Amniotic stem cell (primary cell): ENCODE measurements around the gene WNK1.
"Not testable (repeated sequence)": the region's sequence is repeated elsewhere in the genome, so short reads cannot be mapped to it uniquely, and the experiment has no call there.

Source experiments
- DNase-seq: peaks from one replicate; lab custom pipeline; 2025; lab: John Stamatoyannopoulos, UW

The WNK1 gene

GRCh38 chr12:779745-780734 is 27.7 kb downstream of the WNK1 start:
- DNase-seq = no peak

GRCh38 chr12:780750-781379 is 28.5 kb downstream of the WNK1 start:
- no peak for DNase-seq

GRCh38 chr12:785706-786105 is 33.3 kb downstream of the WNK1 start:
- DNase-seq = no peak

DNA sequence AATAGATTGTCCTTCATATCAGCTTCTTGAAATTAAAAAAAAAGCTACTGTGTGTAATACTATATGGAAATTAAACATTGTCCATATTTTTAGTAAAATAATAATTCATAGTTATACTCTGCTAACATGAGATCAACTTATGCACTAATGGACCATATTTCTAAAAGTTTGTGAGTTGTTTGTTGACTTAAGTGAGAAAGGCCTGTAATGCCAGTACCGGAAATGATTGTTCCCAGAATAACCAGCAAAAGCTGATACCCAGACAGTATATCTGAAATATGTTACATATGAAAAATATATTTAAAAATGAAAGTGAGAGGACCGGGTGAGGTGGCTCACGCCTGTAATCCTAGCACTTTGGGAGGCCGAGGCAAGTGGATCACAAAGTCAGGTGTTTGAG is 35.9 kb downstream of the WNK1 start:
- no peak for DNase-seq

DNA sequence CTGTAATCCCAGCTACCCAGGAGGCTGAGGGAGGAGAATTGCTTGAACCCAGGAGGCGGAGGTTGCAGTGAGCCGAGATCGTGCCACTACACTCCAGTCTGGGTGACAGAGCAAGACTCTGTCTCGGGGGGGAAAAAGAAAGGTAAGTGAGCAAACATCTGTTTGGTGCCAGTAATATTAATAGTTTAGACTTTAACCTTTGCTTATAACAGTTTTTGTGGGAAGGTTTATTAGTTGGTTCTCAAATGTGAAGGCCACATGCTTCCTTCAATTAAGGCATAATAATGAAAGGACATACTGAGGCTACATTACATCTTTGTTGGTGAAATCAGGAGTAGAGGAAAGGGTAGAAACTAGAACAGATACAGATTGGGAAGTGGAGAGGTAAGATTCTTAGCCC is 36.4 kb downstream of the WNK1 start:
- not testable (repeated sequence) for DNase-seq

DNA sequence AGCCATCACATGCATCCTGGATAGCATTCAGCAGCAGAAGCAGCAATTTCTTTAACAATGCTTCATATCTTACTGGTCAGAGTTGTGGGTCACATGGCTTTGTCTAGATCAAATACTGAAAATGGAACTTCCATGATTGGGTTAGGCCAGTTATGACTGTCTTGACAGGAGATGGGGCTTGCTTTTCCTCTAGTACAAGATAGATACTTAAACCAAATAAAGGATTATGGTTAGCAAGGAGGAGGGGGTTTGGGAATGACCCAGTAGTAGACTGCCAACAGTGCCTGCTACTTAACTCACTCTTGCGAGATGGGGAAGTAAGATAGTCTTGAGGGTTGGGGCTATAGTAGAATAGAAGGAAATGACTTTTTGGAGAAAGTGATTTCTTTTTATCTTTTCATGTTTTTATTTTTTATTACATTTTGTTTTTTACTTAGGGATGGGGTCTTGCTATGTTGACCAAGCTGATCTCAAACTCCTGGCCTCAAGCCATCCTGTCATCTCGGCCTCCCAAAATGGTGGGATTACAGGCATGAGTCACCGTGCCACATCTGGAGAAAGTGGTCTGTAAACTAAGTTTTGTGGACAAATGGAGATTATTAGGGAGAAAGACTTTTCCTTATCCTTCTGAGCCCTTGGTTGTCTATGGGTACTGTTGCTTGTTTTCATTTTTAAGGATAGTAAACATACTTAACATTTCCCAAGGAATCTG is 37.6 kb downstream of the WNK1 start:
- DNase-seq = no peak

GRCh38 chr12:790608-791007 is 38.2 kb downstream of the WNK1 start:
- no peak for DNase-seq

- DNase-seq = no peak
Measured at GRCh38 chr12:793037-793436, 40.7 kb downstream of the WNK1 start.

DNA sequence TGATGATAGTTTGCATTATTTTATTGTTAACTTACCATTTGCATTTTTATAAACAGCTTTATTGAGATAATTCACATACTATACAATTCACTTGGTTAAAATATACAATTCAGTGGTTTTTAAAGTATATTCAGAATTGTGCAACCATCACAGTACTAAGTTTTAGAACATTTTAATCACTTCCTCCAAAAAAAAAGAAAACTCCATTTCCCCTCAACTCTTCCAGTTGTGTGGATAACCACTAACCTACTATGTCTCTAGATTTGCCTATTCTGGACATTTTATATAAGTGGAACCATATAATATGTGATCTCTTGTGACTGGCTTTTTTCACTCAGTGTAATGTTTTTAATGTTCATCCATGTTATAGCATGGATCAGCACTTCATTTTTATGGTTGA is 41.3 kb downstream of the WNK1 start:
- DNase-seq = no peak

GRCh38 chr12:795305-795704 is 42.9 kb downstream of the WNK1 start:
- DNase-seq = no peak

DNA sequence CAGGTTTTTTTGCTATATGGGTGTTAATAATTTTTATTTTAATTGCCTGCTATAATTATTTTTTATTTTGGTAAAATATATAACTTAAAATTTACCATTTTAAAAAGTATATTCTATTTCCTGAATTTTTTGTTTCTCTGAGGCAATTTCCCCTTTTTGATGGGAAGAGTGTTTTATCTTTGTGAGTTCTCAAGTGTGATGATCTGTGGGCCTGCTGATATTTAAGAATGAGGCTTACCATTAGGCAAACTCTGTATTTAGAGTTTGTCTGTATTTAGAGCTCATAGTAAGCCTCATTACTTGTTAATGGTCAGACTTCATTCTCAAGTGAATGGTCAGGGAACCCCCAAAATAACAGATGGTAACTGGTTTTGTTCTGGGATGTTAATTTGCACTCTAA is 48.0 kb downstream of the WNK1 start:
- DNase-seq = no peak

GRCh38 chr12:802242-803120 is 50.1 kb downstream of the WNK1 start:
- DNase-seq = no peak

DNA sequence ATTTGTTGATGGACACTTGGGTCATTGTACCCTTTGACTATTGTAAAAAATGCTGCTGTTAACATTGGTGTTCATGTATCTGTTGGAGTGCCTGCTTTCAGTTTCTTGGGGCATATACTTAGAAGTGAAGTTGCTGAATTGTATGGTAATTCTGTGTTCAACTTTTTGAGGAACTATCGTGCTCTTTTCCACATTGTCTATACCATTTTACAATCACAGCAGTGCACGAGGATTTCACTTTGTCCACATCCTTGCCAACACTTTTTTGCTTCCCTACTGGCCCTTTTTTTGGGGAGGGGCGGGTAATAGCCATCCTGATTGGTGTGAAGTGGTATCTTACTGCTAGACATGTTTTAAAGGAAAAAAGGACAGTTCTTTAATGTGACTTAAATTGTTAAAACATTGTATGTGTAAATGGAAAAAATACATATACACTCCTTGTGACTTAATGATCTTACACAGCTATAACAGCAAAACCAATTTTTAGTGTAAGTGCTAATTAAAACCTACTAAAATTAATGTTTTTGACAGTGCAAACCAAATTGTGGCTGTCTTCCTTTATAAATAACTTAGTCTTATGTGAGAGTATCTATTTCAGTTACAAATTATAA is 52.7 kb downstream of the WNK1 start:
- no peak for DNase-seq

- no peak for DNase-seq
Measured at GRCh38 chr12:806200-806791, 53.9 kb downstream of the WNK1 start.

DNA sequence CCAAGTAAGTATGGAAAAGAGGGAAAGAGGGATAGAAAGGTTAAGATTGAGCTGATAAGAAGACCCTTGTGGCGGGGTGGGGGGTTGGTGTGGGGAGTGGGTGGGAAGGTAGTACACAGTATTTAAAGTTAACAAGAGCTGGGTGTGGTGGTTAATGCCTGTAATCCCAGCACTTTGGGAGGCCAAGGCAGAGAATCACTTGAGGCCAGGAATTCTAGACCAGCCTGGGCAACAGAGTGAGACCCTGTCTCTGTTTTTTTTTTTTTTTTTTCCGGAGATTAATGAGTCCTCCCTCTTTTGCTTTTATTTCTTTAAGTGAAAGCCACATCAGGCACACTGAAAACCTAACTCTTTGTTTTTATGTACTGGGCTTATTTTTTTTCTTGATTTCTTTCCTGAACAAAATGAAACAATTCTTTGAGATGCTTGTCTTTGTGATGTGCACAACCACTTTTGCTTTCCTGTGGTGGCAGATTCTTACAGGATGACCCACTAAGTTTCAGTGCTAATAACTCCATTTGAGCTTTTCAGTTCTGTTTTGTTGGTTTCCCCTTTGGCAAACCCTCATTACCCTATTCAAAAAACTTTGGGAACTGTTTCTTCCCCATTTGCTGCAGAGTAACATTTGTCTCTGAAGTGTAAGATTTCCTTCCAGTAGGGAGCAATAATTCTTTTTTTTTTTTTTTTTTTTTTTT is 54.8 kb downstream of the WNK1 start:
- DNase-seq = no peak

DNA sequence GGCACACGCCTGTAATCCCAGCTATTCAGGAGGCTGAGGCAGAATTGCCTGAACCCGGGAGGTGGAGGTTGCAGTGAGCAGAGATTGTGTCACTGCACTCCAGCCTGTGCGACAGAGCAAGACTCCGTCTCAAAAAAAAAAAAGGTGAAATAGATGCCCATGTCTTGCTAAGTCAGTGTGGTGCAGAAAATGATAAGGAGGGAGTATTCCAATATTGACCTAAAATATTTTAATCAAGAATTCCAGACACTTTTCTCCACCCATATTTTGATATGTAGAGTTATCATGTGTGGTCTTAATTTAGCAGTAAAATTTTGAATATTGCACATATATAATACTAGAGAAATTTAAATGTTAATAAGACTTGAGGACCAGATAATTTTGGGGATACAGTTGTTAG is 57.7 kb downstream of the WNK1 start:
- no peak for DNase-seq

DNA sequence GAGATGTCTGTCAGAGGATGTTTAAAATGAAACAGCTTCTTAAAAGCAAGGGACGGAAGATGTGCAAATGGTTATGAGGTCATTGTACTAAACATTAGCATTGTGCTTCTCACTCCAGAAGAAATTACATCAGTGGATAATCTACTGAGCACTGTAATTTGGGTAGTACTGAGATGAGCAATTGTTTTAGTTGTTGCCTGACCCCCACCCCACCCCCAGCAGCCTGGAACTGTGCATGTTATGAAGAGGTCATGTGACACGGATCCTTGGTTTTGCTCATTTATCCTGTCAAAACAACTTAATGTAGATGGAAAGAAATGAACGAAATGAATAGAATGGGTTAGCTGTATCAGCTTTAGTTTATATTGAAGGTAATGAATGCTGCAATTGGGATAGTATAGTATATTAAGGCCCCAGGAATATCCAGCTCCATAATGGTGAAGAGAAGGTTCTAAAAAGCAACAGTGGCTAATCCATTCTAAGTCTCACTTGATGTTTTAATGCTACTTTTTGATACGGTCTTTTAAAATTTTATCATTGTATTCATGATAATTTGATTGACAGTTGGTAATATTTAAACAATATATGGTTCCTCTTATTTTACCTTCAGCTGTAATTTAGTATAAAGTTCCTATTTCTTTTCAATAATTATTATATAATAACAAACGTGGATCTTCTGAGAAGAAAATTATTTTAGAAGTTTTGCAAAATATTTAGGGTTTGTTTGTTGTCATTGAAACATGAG is 58.5 kb downstream of the WNK1 start:
- DNase-seq = no peak

DNA sequence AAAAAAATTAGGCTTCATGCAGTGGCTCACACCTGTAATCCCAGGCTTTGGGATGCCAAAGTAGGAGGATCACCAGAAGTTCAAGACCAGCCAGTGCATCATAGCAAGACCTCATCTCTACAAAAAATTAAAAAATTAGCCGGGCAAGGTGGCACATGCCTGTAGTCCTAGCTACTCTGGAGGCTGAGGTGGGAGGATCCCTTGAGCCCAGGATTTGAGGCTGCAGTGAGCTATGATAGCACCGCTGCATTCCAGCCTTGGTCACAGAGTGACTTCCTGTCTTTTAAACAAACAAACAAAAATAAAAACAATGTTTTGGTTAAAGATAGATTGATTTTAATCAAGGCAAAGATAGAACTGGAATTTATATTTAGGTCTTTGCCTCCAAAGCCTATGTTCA is 60.6 kb downstream of the WNK1 start:
- DNase-seq = no peak

DNA sequence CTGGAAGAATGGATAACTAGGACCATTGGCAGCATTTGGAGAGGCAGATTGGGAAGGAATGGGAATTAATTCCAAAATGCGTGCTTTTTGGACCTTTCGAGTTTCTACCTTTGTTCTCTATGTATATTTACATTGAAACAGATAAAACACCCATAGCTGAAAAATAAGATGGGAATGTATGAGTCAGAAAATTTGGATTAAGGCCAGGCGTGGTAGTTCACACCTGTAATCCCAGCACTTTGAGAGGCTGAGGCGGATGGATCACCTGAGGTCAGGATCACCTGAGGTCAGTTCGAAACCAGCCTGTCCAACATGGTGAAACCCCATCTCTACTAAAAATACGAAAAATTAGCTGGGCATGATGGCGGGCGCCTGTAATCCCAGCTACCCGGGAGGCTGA is 65.1 kb downstream of the WNK1 start:
- not testable (repeated sequence) for DNase-seq
